Thymus (tissue), 11 donors: Measurements from ENCODE around the gene COL2A1. TPM values are rescaled to one million over a fixed set of nuclear protein-coding genes. Genes with fewer than 3 reads are reported as not detected.
"Not testable (repeated sequence)": the region's sequence is repeated elsewhere in the genome, so short reads cannot be mapped to it uniquely, and the experiment has no call there.

Experiments
- DNase-seq, 9 donors: peaks; one replicate each; pipeline ENCODE4 v3.0.0-alpha.2; 2013; ENCODE audit warnings: low spot score in 9 of 9, low read depth in 6 of 9, missing footprints in 1 of 9
- H3K27ac ChIP-seq, 2 donors: one replicate each; pipeline ENCODE4 v1.5.1; 2013; ENCODE audit warnings: control low read depth in 1 of 2, low read depth in 1 of 2, low read length in 1 of 2, mild to moderate bottlenecking in 1 of 2, moderate library complexity in 1 of 2
- H3K27me3 ChIP-seq, 2 donors: one replicate each; pipeline ENCODE4 v1.5.1; 2013; ENCODE audit warnings: low read length in 1 of 2; ENCODE audit not compliant: control insufficient read depth in 2 of 2, insufficient read depth in 1 of 2
- H3K36me3 ChIP-seq, 2 donors: one replicate each; pipeline ENCODE4 v1.5.1; 2013; ENCODE audit warnings: low read length in 1 of 2, mild to moderate bottlenecking in 1 of 2, moderate library complexity in 1 of 2; ENCODE audit not compliant: control insufficient read depth in 2 of 2, insufficient read depth in 2 of 2
- H3K4me1 ChIP-seq, 2 donors: one replicate each; pipeline ENCODE4 v1.5.1; 2013; ENCODE audit warnings: low read length in 2 of 2; ENCODE audit not compliant: control insufficient read depth in 2 of 2, insufficient read depth in 2 of 2
- H3K4me3 ChIP-seq, 2 donors: one replicate each; pipeline ENCODE4 v1.5.1; 2013; ENCODE audit warnings: low read length in 2 of 2, control low read depth in 1 of 2, mild to moderate bottlenecking in 1 of 2
- H3K9me3 ChIP-seq, 2 donors: one replicate each; pipeline ENCODE4 v1.5.1; 2013; ENCODE audit warnings: low read length in 1 of 2, mild to moderate bottlenecking in 1 of 2; ENCODE audit not compliant: control insufficient read depth in 2 of 2, insufficient read depth in 1 of 2
- WGBS: extraction: QIAGEN DNeasy Blood & Tissue Kit; methylation state at CpG from one replicate; pipeline ENCODE4 v1.1.7; 2013; 5-methylcytosine and 5-hydroxymethylcytosine counted together
- polyA plus RNA-seq: library from polyadenylated mRNA; stranded (reverse); fragments of 200-250 nt; gene quantifications from one replicate; pipeline ENCODE4 v1.2.3, GENCODE V29; 2013
- total RNA-seq: library from RNA; stranded (reverse); fragments of 120-200 nt; gene quantifications from one replicate; pipeline ENCODE4 v1.2.4, GENCODE V29; 2013
- donor health status: healthy.

The COL2A1 gene
- total and polyA plus RNA-seq, 2 donors, result 0.47 to 0.57 TPM

DNA sequence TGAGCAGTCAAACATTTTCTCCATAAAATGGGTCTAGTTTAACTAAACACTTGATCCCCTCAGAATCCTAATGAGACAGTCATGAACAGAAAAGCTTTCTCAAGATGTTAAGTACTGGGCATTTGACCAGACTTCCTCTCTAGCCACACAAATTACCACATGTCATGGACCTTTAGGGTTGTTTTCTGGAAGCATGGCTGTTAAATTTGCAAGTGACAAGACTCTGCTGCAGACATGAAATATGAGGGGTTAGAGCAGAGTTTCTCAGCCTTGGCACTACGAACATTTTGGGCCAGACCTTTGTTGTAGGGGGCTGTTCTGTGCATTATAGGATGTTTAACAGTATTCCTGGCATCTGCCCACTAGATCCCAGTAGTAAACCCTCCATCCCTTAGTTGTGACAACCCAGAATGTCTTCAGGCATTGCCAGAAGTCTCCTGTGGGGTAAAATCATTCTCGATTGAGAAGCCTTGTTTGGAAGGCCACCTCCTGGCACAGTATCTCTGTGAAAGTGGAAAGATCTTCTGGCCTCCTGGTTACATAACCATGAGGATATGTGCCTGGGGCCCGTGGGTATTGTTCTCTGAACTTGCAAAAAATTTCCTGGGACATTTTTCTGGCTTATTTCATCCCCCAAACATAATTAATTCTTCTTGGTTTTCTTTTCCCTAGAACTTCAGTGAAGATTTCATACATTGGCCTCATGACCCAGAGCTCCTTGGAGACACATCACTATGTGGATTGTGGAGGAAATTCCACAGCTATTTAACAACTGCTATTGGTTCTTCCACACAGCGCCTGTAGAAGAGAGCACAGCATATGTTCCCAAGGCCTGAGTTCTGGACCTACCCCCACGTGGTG is 36.6 kb downstream of the COL2A1 start:
- Histone ChIP-seq H3K9me3 (no peaks in the 10 kb centered on the region), H3K36me3 (peaks cover 30 to 33% of the 10 kb centered on the region in 2 donors), H3K27ac (no peak overlapping the region), H3K4me3 (no peak overlapping the region), H3K4me1 (peaks cover 6 to 8% of the 10 kb centered on the region in 2 donors), H3K27me3 (peaks cover 0 to 5% of the 10 kb centered on the region in 2 donors)
- 74% methylated on average over 5 of the region's 5 CpGs for WGBS
- DNase-seq, result no peak

DNA sequence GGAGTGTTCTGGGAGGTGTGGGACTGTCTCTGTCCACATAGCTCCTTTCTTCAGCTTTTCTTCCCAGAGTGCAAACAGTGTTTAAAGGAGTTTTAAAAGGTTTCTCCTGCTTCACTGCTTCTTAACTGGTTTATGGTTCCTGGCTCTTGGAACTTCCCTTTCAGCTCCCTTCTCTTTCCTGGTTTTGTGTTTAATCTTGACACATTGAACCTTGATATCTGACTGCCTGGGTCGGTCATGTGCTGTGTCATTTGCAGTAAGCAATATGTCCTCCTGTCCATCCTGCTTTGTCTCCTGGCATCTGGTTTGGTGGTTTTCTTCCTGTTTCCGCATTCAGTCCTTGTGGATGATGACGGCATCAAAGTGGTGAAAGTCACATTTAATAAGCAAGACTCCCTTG is 38.7 kb downstream of the COL2A1 start:
- DNase-seq, result no peak
- H3K36me3 ChIP-seq, result peaks cover 27 to 33% of the 10 kb centered on the region in 2 donors
- peaks cover 0 to 18% of the 10 kb centered on the region in 2 donors for H3K27me3 ChIP-seq
- H3K4me3 ChIP-seq, result no peak overlapping the region
- no peaks in the 10 kb centered on the region for H3K9me3 ChIP-seq
- WGBS, result 96% methylated on average over 3 of the region's 3 CpGs
- no peak overlapping the region for H3K27ac ChIP-seq
- peaks cover 6 to 8% of the 10 kb centered on the region in 2 donors for H3K4me1 ChIP-seq

DNA sequence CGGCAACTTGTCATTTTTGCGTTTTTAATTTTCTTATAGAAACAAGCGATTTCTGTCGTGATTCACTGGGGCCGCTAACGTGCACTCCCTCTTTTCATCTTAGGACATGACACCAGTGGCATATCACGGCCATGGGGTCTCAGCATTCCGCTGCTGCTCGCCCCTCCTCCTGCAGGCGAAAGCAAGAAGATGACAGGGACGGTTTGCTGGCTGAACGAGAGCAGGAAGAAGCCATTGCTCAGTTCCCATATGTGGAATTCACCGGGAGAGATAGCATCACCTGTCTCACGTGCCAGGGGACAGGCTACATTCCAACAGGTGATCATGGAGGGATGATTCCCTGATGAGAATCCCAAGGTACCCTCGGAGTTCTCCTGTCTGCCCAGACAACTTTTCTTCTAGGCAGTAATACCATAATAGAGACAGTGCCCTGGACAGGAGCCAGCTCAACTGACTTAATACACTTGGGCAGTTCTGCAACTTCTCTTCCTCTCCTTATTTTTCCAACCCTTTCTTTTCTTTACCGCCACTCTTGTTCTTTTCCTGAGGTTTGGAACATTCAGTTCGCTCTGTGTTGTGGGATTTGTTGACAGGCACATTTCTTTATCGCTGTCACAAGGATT is 40.1 kb downstream of the COL2A1 start:
- Histone ChIP-seq H3K4me1 (peaks cover 6 to 8% of the 10 kb centered on the region in 2 donors), H3K27me3 (peaks cover 0 to 20% of the 10 kb centered on the region in 2 donors), H3K4me3 (peak overlapping the region; percentile 84 to 85), H3K36me3 (peaks cover 24 to 33% of the 10 kb centered on the region in 2 donors), H3K27ac (no peak overlapping the region), H3K9me3 (no peaks in the 10 kb centered on the region)
- peak in 2 of 9 donors; percentile 5 to 11 for DNase-seq
- 22% methylated on average over 18 of the region's 18 CpGs for WGBS

DNA sequence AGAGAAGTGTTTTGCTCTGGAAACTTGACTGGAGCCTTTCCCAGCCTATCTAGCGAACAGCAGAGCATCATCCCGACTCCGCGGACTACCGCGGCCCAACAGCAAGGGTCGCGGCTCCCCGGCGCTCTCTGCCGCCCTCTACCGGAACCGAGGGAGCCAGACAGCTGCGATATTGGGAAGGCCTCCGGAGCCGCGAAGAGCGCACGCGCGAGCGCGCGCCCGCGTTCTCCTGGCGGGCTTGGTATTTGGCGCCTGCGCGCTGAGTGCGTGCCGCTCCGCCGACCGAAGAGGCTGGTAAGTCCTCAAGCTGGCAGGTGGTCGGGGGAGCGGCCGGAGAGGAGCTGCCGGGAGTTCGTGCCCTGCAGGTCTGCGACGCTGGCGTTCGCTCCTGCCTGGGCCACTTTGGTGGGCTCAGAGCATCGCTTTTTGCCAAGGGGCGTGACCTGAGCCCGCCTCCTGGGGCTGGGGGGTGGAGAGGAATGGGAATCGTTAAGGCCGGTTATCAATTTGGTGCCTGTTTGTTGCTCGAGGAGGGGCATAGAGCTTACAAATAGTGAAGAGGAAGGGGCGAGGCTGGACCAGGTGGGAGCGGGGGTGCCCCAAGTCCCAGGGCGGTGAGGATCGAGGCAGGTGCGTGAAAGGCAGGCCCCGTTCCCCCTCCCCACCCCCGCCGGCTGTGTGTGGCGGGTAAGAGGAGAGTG is 40.8 kb downstream of the COL2A1 start, which contains the start of gene TMEM106C:
TSS of gene TMEM106C (plus strand) at position 257 of the 701 bp plus-strand sequence. CDS start 641 bp downstream, outside the sequence.
- Histone ChIP-seq H3K4me3 (peak within 1 kb of the TSS; percentile 84 to 85), H3K4me1 (peaks cover 6 to 8% of the 10 kb centered on the region in 2 donors), H3K27me3 (peaks cover 0 to 20% of the 10 kb centered on the region in 2 donors), H3K27ac (no peak within 1 kb of the TSS), H3K36me3 (peaks cover 18 to 29% of the 10 kb centered on the region in 2 donors), H3K9me3 (no peaks in the 10 kb centered on the region)
- peak; percentile 85 to 98 (median 93) for DNase-seq
- under 1% methylated on average over 59 of the region's 59 CpGs for WGBS

DNA sequence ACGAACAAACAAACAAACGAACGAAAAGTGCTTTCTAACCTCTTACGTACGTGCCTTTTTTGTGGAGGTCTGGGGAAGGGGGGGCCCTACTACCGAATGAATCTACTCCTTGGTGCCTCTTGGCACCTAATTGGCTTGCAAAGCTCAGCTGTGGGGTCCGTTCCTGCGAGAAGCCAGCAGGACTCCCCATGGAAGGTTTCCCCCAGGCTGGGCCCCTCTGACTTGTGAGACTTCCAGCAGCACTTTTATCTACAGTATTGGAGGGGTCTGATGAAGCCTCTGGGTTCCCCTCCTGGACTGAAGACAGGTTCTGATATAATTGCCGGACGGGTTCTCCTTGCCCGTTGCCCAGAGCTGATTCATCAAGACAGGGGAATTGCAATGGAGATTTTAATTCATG is 42.1 kb downstream of the COL2A1 start:
- Histone ChIP-seq H3K36me3 (peaks cover 11 to 16% of the 10 kb centered on the region in 2 donors), H3K9me3 (peaks cover 0 to 9% of the 10 kb centered on the region in 2 donors), H3K27me3 (peaks cover 0 to 20% of the 10 kb centered on the region in 2 donors), H3K4me3 (no peak overlapping the region), H3K27ac (no peak overlapping the region), H3K4me1 (peaks cover 6 to 8% of the 10 kb centered on the region in 2 donors)
- 96% methylated on average over 11 of the region's 11 CpGs for WGBS
- no peak for DNase-seq

DNA sequence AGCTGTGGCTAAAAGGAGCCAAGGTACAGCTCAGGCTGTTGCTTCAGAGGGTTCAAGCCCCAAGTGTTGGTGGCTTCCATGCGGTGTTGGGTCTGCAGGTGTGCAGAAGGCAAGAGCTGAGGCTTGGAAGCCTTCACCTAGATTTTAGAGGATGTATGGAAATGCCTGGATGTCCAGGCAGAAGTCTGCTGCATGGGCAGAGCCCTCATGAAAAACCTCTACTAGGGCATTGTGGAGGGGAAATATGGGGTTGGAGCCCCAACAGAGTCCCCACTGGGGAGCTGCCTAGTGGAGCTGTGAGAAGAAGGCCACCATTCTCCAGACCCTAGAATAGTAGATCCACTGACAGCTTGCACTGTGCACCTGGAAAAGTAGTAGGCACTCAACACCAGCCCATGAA is 46.6 kb downstream of the COL2A1 start:
- H3K9me3 ChIP-seq, H3K4me1 ChIP-seq, H3K27ac ChIP-seq, H3K4me3 ChIP-seq, DNase-seq, H3K36me3 ChIP-seq: not testable (repeated sequence)
- 95% methylated on average over 1 of the region's 1 CpG for WGBS
- H3K27me3 ChIP-seq, result peaks cover 0 to 15% of the 10 kb centered on the region in 2 donors

DNA sequence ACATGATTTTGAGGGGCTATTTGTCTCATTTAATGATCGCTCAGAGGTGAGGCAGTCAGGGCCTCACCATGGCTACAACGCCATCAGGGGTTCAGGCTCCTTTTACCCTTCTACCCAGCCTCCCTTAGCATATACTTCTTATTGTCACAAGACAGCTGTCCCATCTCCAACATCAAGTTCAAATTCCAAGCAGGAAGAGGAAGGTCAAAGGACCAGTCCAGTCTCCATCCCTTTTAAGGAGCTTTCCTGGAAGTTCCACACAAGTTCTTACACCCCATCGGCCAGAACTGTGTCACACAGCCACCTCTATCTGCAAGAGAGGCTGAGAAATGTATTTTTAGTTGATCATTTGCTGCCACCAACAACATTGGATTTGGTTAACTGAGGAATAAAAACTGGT is 49.2 kb downstream of the COL2A1 start:
- no peak overlapping the region for H3K27ac ChIP-seq
- H3K9me3 ChIP-seq, result peaks cover 0 to 9% of the 10 kb centered on the region in 2 donors
- H3K36me3 ChIP-seq, result no peaks in the 10 kb centered on the region
- peaks cover 0 to 3% of the 10 kb centered on the region in 2 donors for H3K27me3 ChIP-seq
- no peak for DNase-seq
- H3K4me1 ChIP-seq, result peaks cover 3 to 4% of the 10 kb centered on the region in 2 donors
- 97% methylated on average over 3 of the region's 3 CpGs for WGBS
- H3K4me3 ChIP-seq, result no peak overlapping the region

DNA sequence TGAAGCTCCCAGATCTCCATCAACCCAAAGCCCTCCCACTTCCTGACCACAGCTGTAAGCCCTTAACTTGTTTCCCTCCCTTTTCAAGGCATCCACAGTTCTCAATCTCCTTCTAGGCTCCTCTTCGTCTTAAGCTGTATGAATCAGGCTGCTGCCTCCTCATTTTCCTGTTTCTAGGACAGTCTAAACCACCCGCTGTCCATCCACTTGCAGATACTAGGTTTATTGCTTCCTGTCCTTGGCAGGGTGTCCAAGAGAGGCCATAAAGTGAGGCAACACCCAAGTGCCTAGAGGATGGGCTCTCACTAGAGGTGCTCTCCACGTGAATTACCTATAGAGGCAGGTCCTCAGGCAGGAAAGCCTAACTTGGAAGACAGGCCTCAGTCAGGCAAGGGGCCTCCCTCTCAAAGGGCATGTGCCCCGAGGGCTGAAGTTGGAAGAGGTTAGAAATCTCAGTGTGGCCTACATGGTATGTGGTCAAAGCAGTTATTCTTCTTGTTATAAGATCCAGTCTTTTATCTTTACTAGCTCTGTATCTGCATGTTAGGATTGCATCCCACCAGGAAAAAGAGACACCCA is 49.7 kb downstream of the COL2A1 start:
- Histone ChIP-seq H3K4me1 (peaks cover 3 to 4% of the 10 kb centered on the region in 2 donors), H3K9me3 (peaks cover 0 to 9% of the 10 kb centered on the region in 2 donors), H3K36me3 (no peaks in the 10 kb centered on the region), H3K4me3 (no peak overlapping the region), H3K27me3 (peaks cover 0 to 3% of the 10 kb centered on the region in 2 donors), H3K27ac (no peak overlapping the region)
- no peak for DNase-seq
- 84% methylated on average over 4 of the region's 4 CpGs for WGBS
